Keratinocyte (primary cell): Measurements from ENCODE around the gene SH3RF1. TPM values are rescaled to one million over a fixed set of nuclear protein-coding genes. Genes with fewer than 3 reads are reported as not detected.

Experiments
- DNase-seq: peaks from one replicate; pipeline ENCODE4 v3.0.0-alpha.2; 2011; ENCODE audit warnings: low read depth, missing footprints, low spot score
- FAIRE-seq: peaks from 2 replicates; lab custom pipeline; 2011; peaks lifted over from hg19 to GRCh38; lab: Jason Lieb, UNC
- H2AFZ ChIP-seq: 2 replicates; pipeline ENCODE4 v1.6.0; 2012; ENCODE audit warnings: low read length, control low read depth, inconsistent platforms; ENCODE audit not compliant: control insufficient read depth
- H3K27ac ChIP-seq: 2 replicates; pipeline ENCODE4 v1.5.1; 2011; ENCODE audit warnings: low read length; ENCODE audit not compliant: control insufficient read depth, insufficient read depth
- H3K27me3 ChIP-seq: 3 replicates; pipeline ENCODE4 v1.6.0; 2011; ENCODE audit warnings: low read length; ENCODE audit not compliant: control insufficient read depth, insufficient read depth; ENCODE audit errors: extremely low read depth
- H3K36me3 ChIP-seq, 2 experiments: 2 replicates in 1 of 2; 3 replicates in 1 of 2; pipeline ENCODE4 v1.5.1; 2011; ENCODE audit warnings: low read length in 2 of 2, mild to moderate bottlenecking in 1 of 2; ENCODE audit not compliant: control insufficient read depth in 2 of 2, insufficient read depth in 2 of 2; ENCODE audit errors: extremely low read depth in 1 of 2
- H3K4me1 ChIP-seq: 3 replicates; pipeline ENCODE4 v1.5.1; 2011; ENCODE audit warnings: low read length; ENCODE audit not compliant: control insufficient read depth, insufficient read depth; ENCODE audit errors: extremely low read depth
- H3K4me2 ChIP-seq: 3 replicates; pipeline ENCODE4 v1.6.0; 2011; ENCODE audit warnings: low read depth, low read length; ENCODE audit not compliant: control insufficient read depth, insufficient read depth; ENCODE audit errors: extremely low read depth
- H3K4me3 ChIP-seq, 3 experiments: fragments of 200-600 bp in 1 of 3; sonication (generic) in 1 of 3; 2 replicates in 2 of 3; 3 replicates in 1 of 3; pipeline ENCODE4 v1.5.1; 2011 to 2016; ENCODE audit warnings: low read length in 3 of 3, mild to moderate bottlenecking in 3 of 3, control low read depth in 2 of 3, inconsistent platforms in 1 of 3, low read depth in 1 of 3, mixed read lengths in 1 of 3, mixed run types in 1 of 3, moderate library complexity in 1 of 3; ENCODE audit not compliant: control insufficient read depth in 2 of 3, insufficient read depth in 2 of 3; ENCODE audit errors: extremely low read depth in 1 of 3
- H3K79me2 ChIP-seq: 2 replicates; pipeline ENCODE4 v1.6.0; 2012; ENCODE audit warnings: low read length; ENCODE audit not compliant: control insufficient read depth, insufficient read depth
- H3K9ac ChIP-seq: 3 replicates; pipeline ENCODE4 v1.6.0; 2011; ENCODE audit warnings: low read length; ENCODE audit not compliant: control insufficient read depth, insufficient read depth; ENCODE audit errors: extremely low read depth
- H3K9me1 ChIP-seq: 3 replicates; pipeline ENCODE4 v1.6.0; 2011; ENCODE audit warnings: low read length; ENCODE audit not compliant: control insufficient read depth, insufficient read depth; ENCODE audit errors: extremely low read depth
- H3K9me3 ChIP-seq: 2 replicates; pipeline ENCODE4 v1.5.1; 2012; ENCODE audit warnings: low read depth, low read length; ENCODE audit not compliant: control insufficient read depth
- H4K20me1 ChIP-seq: 3 replicates; pipeline ENCODE4 v1.6.0; 2011; ENCODE audit warnings: low read length; ENCODE audit not compliant: control insufficient read depth, insufficient read depth; ENCODE audit errors: extremely low read depth
- CTCF ChIP-seq, 3 experiments: IDR thresholded peaks in 1 of 3; conservative IDR thresholded peaks in 1 of 3; optimal IDR thresholded peaks in 1 of 3; 2 replicates in 2 of 3; 3 replicates in 1 of 3; pipeline versions ENCODE3 to v1.5.1; 2011; ENCODE audit warnings: low read length in 3 of 3, mild to moderate bottlenecking in 3 of 3, moderate library complexity in 2 of 3, control low read depth in 1 of 3, inconsistent platforms in 1 of 3; ENCODE audit not compliant: insufficient read depth in 2 of 3; ENCODE audit errors: extremely low read depth in 1 of 3
- EZH2 ChIP-seq: IDR thresholded peaks from one replicate; pipeline ENCODE4 v1.6.1; 2012; ENCODE audit warnings: inconsistent platforms, mild to moderate bottlenecking, low read length, moderate library complexity
- dilution Hi-C: fragments of 300-500 bp; cut with MboI; formaldehyde crosslinking; loops from one replicate; pipeline ENCODE4 v1.7.0; 2020; ENCODE audit warnings: low sequenced_read_pairs; ENCODE audit not compliant: extremely low pct_ligation_motif_present
- polyA plus RNA-seq, 5 experiments: library from polyadenylated mRNA; depleted of rRNA in 3 of 5; stranded (reverse) in 3 of 5; stranded (forward) in 1 of 5; unstranded in 1 of 5; fragments of >200 nt; gene quantifications; 1 replicate in 1 of 5; 2 replicates in 3 of 5; 3 replicates in 1 of 5; pipeline versions ENCODE4 v1.2.1 to v1.2.3, GENCODE V29; 2011 to 2012; ENCODE audit warnings: missing spikeins in 2 of 5, low read depth in 1 of 5, low replicate concordance in 1 of 5

The SH3RF1 gene
- polyA plus RNA-seq, 1 donor (not counting 4 experiments of a cell fraction or from before 2014, with no cell fraction given), result 9.5 TPM

GRCh38 chr4:169266661-169267060 lies 4.1 kb downstream of the SH3RF1 start:
- Histone ChIP-seq H3K27ac (peak overlapping the region; percentile 29), H3K9ac (no peak overlapping the region), H3K36me3 (peaks cover 8 to 23% of the 10 kb centered on the region in 2 experiments), H3K9me1 (no peaks in the 10 kb centered on the region), H3K27me3 (no peaks in the 10 kb centered on the region), H2AFZ (no peak overlapping the region), H3K4me3 (no peak overlapping the region), H3K4me1 (peaks cover 16% of the 10 kb centered on the region), H4K20me1 (no peaks in the 10 kb centered on the region), H3K4me2 (peak overlapping the region; percentile 76), H3K9me3 (no peaks in the 10 kb centered on the region), H3K79me2 (peaks cover 84% of the 10 kb centered on the region)
- FAIRE-seq, result no peak
- dilution Hi-C loops, result no loop called here
- DNase-seq, result no peak
- TF ChIP-seq CTCF (optimal IDR thresholded peaks at IDR 0.05 in 1 of 3, IDR thresholded peaks at IDR 0.05 in 1 of 3, conservative IDR thresholded peaks at IDR 0.05 in 1 of 3; ENCODE audit: extremely low read depth in 1 of 3, insufficient read depth in 2 of 3, low read length in 3 of 3) (no peak), EZH2 (no peak)

GRCh38 chr4:169266081-169266480 lies 4.7 kb downstream of the SH3RF1 start:
- dilution Hi-C loops, result no loop called here
- no peak overlapping the region for H3K4me3 ChIP-seq

More at GRCh38 chr4:169266081-169266480, 4.7 kb downstream of the SH3RF1 start:
- FAIRE-seq, result no peak
- H4K20me1 ChIP-seq, result no peaks in the 10 kb centered on the region
- H3K9me3 ChIP-seq, result no peaks in the 10 kb centered on the region
- H3K27me3 ChIP-seq, result no peaks in the 10 kb centered on the region
- DNase-seq, result no peak
- H3K4me2 ChIP-seq, result no peak overlapping the region
- H3K36me3 ChIP-seq, result peaks cover 8 to 23% of the 10 kb centered on the region in 2 experiments
- no peak overlapping the region for H3K27ac ChIP-seq
- H3K9ac ChIP-seq, result no peak overlapping the region
- TF ChIP-seq CTCF (optimal IDR thresholded peaks at IDR 0.05 in 1 of 3, IDR thresholded peaks at IDR 0.05 in 1 of 3, conservative IDR thresholded peaks at IDR 0.05 in 1 of 3; ENCODE audit: extremely low read depth in 1 of 3, insufficient read depth in 2 of 3, low read length in 3 of 3) (no peak), EZH2 (no peak)
- no peaks in the 10 kb centered on the region for H3K9me1 ChIP-seq
- H3K4me1 ChIP-seq, result peaks cover 14% of the 10 kb centered on the region
- H3K79me2 ChIP-seq, result peaks cover 90% of the 10 kb centered on the region
- no peak overlapping the region for H2AFZ ChIP-seq
